HCT116 (cell line): ENCODE measurements around the gene CCDC177.

Experiments used
- CTCF ChIP-seq, 3 experiments: fragments of 200-600 bp in 1 of 3; sonication (generic) in 1 of 3; IDR thresholded peaks in 2 of 3; conservative IDR thresholded peaks in 1 of 3; 2 replicates each; pipeline ENCODE4 v1.5.1; 2012 to 2017; ENCODE audit warnings: low read depth in 2 of 3, low read length in 2 of 3, antibody characterized with exemption in 1 of 3, borderline replicate concordance in 1 of 3, control low read depth in 1 of 3, mild to moderate bottlenecking in 1 of 3, mixed read lengths in 1 of 3, mixed run types in 1 of 3, moderate library complexity in 1 of 3; ENCODE audit not compliant: insufficient read depth in 1 of 3
- EGR1 ChIP-seq: IDR thresholded peaks from 2 replicates; pipeline ENCODE4 v1.6.1; 2012; ENCODE audit warnings: low read depth
- EZH2 ChIP-seq: fragments of 200-600 bp; sonication (generic); IDR thresholded peaks from 2 replicates; pipeline ENCODE4 v1.6.1; 2017; ENCODE audit warnings: antibody characterized with exemption, mixed run types
- EZH2phosphoT487 ChIP-seq: fragments of 200-600 bp; IDR thresholded peaks from 2 replicates; pipeline ENCODE4 v1.6.1; 2018; ENCODE audit warnings: antibody characterized with exemption, borderline replicate concordance
- POLR2A ChIP-seq: IDR thresholded peaks from 2 replicates; pipeline ENCODE4 v1.7.0; 2011; ENCODE audit warnings: borderline replicate concordance; ENCODE audit not compliant: insufficient read depth, insufficient read length; ENCODE audit errors: extremely low read depth

GRCh38 chr14:69528143-69528542, 46.5 kb downstream of the CCDC177 start:
- TF ChIP-seq EZH2phosphoT487 (no peak), CTCF (IDR thresholded peaks at IDR 0.05 in 2 of 3, conservative IDR thresholded peaks at IDR 0.05 in 1 of 3; ENCODE audit: borderline replicate concordance in 1 of 3, insufficient read depth in 1 of 3, low read depth in 2 of 3, low read length in 2 of 3) (no peak), EZH2 (no peak), POLR2A (no peak), EGR1 (no peak)
